Keratinocyte (primary cell): ENCODE results near the gene CFAP298. TPM values are rescaled to one million over a fixed set of nuclear protein-coding genes. Genes with fewer than 3 reads are reported as not detected.

Experiments used
- DNase-seq: peaks from one replicate; pipeline ENCODE4 v3.0.0-alpha.2; 2011; ENCODE audit warnings: low read depth, missing footprints, low spot score
- FAIRE-seq: peaks from 2 replicates; lab custom pipeline; 2011; peaks lifted over from hg19 to GRCh38; lab: Jason Lieb, UNC
- H2AFZ ChIP-seq: 2 replicates; pipeline ENCODE4 v1.6.0; 2012; ENCODE audit warnings: low read length, control low read depth, inconsistent platforms; ENCODE audit not compliant: control insufficient read depth
- H3K27ac ChIP-seq: 2 replicates; pipeline ENCODE4 v1.5.1; 2011; ENCODE audit warnings: low read length; ENCODE audit not compliant: control insufficient read depth, insufficient read depth
- H3K27me3 ChIP-seq: 3 replicates; pipeline ENCODE4 v1.6.0; 2011; ENCODE audit warnings: low read length; ENCODE audit not compliant: control insufficient read depth, insufficient read depth; ENCODE audit errors: extremely low read depth
- H3K36me3 ChIP-seq, 2 experiments: 2 replicates in 1 of 2; 3 replicates in 1 of 2; pipeline ENCODE4 v1.5.1; 2011; ENCODE audit warnings: low read length in 2 of 2, mild to moderate bottlenecking in 1 of 2; ENCODE audit not compliant: control insufficient read depth in 2 of 2, insufficient read depth in 2 of 2; ENCODE audit errors: extremely low read depth in 1 of 2
- H3K4me1 ChIP-seq: 3 replicates; pipeline ENCODE4 v1.5.1; 2011; ENCODE audit warnings: low read length; ENCODE audit not compliant: control insufficient read depth, insufficient read depth; ENCODE audit errors: extremely low read depth
- H3K4me2 ChIP-seq: 3 replicates; pipeline ENCODE4 v1.6.0; 2011; ENCODE audit warnings: low read depth, low read length; ENCODE audit not compliant: control insufficient read depth, insufficient read depth; ENCODE audit errors: extremely low read depth
- H3K4me3 ChIP-seq, 3 experiments: fragments of 200-600 bp in 1 of 3; sonication (generic) in 1 of 3; 2 replicates in 2 of 3; 3 replicates in 1 of 3; pipeline ENCODE4 v1.5.1; 2011 to 2016; ENCODE audit warnings: low read length in 3 of 3, mild to moderate bottlenecking in 3 of 3, control low read depth in 2 of 3, inconsistent platforms in 1 of 3, low read depth in 1 of 3, mixed read lengths in 1 of 3, mixed run types in 1 of 3, moderate library complexity in 1 of 3; ENCODE audit not compliant: control insufficient read depth in 2 of 3, insufficient read depth in 2 of 3; ENCODE audit errors: extremely low read depth in 1 of 3
- H3K79me2 ChIP-seq: 2 replicates; pipeline ENCODE4 v1.6.0; 2012; ENCODE audit warnings: low read length; ENCODE audit not compliant: control insufficient read depth, insufficient read depth
- H3K9ac ChIP-seq: 3 replicates; pipeline ENCODE4 v1.6.0; 2011; ENCODE audit warnings: low read length; ENCODE audit not compliant: control insufficient read depth, insufficient read depth; ENCODE audit errors: extremely low read depth
- H3K9me1 ChIP-seq: 3 replicates; pipeline ENCODE4 v1.6.0; 2011; ENCODE audit warnings: low read length; ENCODE audit not compliant: control insufficient read depth, insufficient read depth; ENCODE audit errors: extremely low read depth
- H3K9me3 ChIP-seq: 2 replicates; pipeline ENCODE4 v1.5.1; 2012; ENCODE audit warnings: low read depth, low read length; ENCODE audit not compliant: control insufficient read depth
- H4K20me1 ChIP-seq: 3 replicates; pipeline ENCODE4 v1.6.0; 2011; ENCODE audit warnings: low read length; ENCODE audit not compliant: control insufficient read depth, insufficient read depth; ENCODE audit errors: extremely low read depth
- EZH2 ChIP-seq: IDR thresholded peaks from one replicate; pipeline ENCODE4 v1.6.1; 2012; ENCODE audit warnings: inconsistent platforms, mild to moderate bottlenecking, low read length, moderate library complexity
- dilution Hi-C: fragments of 300-500 bp; cut with MboI; formaldehyde crosslinking; loops from one replicate; pipeline ENCODE4 v1.7.0; 2020; ENCODE audit warnings: low sequenced_read_pairs; ENCODE audit not compliant: extremely low pct_ligation_motif_present
- polyA plus RNA-seq, 5 experiments: library from polyadenylated mRNA; depleted of rRNA in 3 of 5; stranded (reverse) in 3 of 5; stranded (forward) in 1 of 5; unstranded in 1 of 5; fragments of >200 nt; gene quantifications; 1 replicate in 1 of 5; 2 replicates in 3 of 5; 3 replicates in 1 of 5; pipeline versions ENCODE4 v1.2.1 to v1.2.3, GENCODE V29; 2011 to 2012; ENCODE audit warnings: missing spikeins in 2 of 5, low read depth in 1 of 5, low replicate concordance in 1 of 5
- TF ChIP-seq, protein P1 (sequence below), 3 experiments: IDR thresholded peaks in 1 of 3; conservative IDR thresholded peaks in 1 of 3; optimal IDR thresholded peaks in 1 of 3; 2 replicates in 2 of 3; 3 replicates in 1 of 3; pipeline versions ENCODE3 to v1.5.1; 2011; ENCODE audit warnings: low read length in 3 of 3, mild to moderate bottlenecking in 3 of 3, moderate library complexity in 2 of 3, control low read depth in 1 of 3, inconsistent platforms in 1 of 3; ENCODE audit not compliant: insufficient read depth in 2 of 3; ENCODE audit errors: extremely low read depth in 1 of 3

CFAP298 gene
- polyA plus RNA-seq, 1 donor (not counting 4 experiments of a cell fraction or from before 2014, with no cell fraction given) = 47.2 TPM

GRCh38 chr21:32599526-32599925 lies 12.7 kb downstream of the CFAP298 start:
- no peak for DNase-seq
- Histone ChIP-seq H3K27me3 (no peaks in the 10 kb centered on the region), H3K27ac (peak overlapping the region; percentile 17), H3K9me3 (no peaks in the 10 kb centered on the region), H3K36me3 (peaks cover 16 to 21% of the 10 kb centered on the region in 2 experiments), H3K4me3 (no peak overlapping the region), H3K4me1 (peaks cover 24% of the 10 kb centered on the region), H3K79me2 (no peaks in the 10 kb centered on the region), H2AFZ (no peak overlapping the region), H4K20me1 (no peaks in the 10 kb centered on the region), H3K4me2 (no peak overlapping the region), H3K9me1 (no peaks in the 10 kb centered on the region), H3K9ac (no peak overlapping the region)
- peak; percentile 9 for FAIRE-seq
- TF ChIP-seq, protein P1, sequence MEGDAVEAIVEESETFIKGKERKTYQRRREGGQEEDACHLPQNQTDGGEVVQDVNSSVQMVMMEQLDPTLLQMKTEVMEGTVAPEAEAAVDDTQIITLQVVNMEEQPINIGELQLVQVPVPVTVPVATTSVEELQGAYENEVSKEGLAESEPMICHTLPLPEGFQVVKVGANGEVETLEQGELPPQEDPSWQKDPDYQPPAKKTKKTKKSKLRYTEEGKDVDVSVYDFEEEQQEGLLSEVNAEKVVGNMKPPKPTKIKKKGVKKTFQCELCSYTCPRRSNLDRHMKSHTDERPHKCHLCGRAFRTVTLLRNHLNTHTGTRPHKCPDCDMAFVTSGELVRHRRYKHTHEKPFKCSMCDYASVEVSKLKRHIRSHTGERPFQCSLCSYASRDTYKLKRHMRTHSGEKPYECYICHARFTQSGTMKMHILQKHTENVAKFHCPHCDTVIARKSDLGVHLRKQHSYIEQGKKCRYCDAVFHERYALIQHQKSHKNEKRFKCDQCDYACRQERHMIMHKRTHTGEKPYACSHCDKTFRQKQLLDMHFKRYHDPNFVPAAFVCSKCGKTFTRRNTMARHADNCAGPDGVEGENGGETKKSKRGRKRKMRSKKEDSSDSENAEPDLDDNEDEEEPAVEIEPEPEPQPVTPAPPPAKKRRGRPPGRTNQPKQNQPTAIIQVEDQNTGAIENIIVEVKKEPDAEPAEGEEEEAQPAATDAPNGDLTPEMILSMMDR (optimal IDR thresholded peaks at IDR 0.05 in 1 of 3, IDR thresholded peaks at IDR 0.05 in 1 of 3, conservative IDR thresholded peaks at IDR 0.05 in 1 of 3; ENCODE audit: extremely low read depth in 1 of 3, insufficient read depth in 2 of 3, low read length in 3 of 3) = no peak
- TF ChIP-seq EZH2 = no peak
- dilution Hi-C loops = no loop called here

DNA sequence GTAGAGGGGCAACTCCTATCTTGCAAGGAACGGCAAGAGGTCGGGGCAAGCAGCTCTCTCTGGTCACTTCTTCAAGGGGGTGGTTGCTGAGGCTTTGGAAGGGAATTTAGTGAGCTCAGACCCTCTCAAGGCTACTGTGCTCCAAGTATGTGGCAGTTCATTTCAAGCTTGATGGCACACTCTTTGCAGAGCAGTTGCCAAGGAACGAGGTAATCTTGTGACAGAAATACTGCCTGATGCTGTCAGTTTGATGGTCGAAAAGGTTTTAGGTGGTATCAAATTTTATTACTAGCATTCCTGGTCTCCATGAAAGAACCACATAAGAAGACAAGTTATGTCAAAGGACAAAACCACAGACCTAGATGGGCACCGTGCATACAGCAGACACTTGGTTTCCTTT lies 13.1 kb downstream of the CFAP298 start:
- dilution Hi-C loops = no loop called here
- FAIRE-seq = no peak

GRCh38 chr21:32597205-32597604 lies 15.0 kb downstream of the CFAP298 start:
- TF ChIP-seq, protein P1 (optimal IDR thresholded peaks at IDR 0.05 in 1 of 3, IDR thresholded peaks at IDR 0.05 in 1 of 3, conservative IDR thresholded peaks at IDR 0.05 in 1 of 3; ENCODE audit: extremely low read depth in 1 of 3, insufficient read depth in 2 of 3, low read length in 3 of 3) = no peak
- TF ChIP-seq EZH2 = no peak
- Histone ChIP-seq H3K79me2 (no peaks in the 10 kb centered on the region), H3K27me3 (no peaks in the 10 kb centered on the region), H3K9me3 (no peaks in the 10 kb centered on the region), H3K4me1 (peaks cover 24% of the 10 kb centered on the region), H3K27ac (peak overlapping the region; percentile 81), H3K9ac (no peak overlapping the region), H3K4me3 (peak overlapping the region in 1 of 3 experiments; percentile 8), H3K36me3 (peaks cover 7 to 10% of the 10 kb centered on the region in 2 experiments), H3K4me2 (peak overlapping the region; percentile 58), H3K9me1 (no peaks in the 10 kb centered on the region), H2AFZ (no peak overlapping the region), H4K20me1 (no peaks in the 10 kb centered on the region)
- peak; percentile 77 for DNase-seq
- peak; percentile 92 for FAIRE-seq
- dilution Hi-C loops = no loop called here

More for the DNA sequence above, 13.1 kb downstream of the CFAP298 start:
- H3K4me3 ChIP-seq = no peak overlapping the region
- H3K9ac ChIP-seq = no peak overlapping the region
- H4K20me1 ChIP-seq = no peaks in the 10 kb centered on the region
- no peaks in the 10 kb centered on the region for H3K79me2 ChIP-seq
- H3K36me3 ChIP-seq = peaks cover 12 to 18% of the 10 kb centered on the region in 2 experiments
- no peak overlapping the region for H3K4me2 ChIP-seq
- no peak overlapping the region for H3K27ac ChIP-seq
- no peak for TF ChIP-seq EZH2
- no peaks in the 10 kb centered on the region for H3K9me1 ChIP-seq
- no peaks in the 10 kb centered on the region for H3K27me3 ChIP-seq
- no peak overlapping the region for H2AFZ ChIP-seq
- H3K4me1 ChIP-seq = peaks cover 24% of the 10 kb centered on the region
- no peak for DNase-seq
- H3K9me3 ChIP-seq = no peaks in the 10 kb centered on the region
